Measurements from ENCODE around the gene RADIL. TPM values are rescaled to one million over a fixed set of nuclear protein-coding genes. Genes with fewer than 3 reads are reported as not detected.

RADIL gene
- total RNA-seq, 3 donors from 2014 or later (not counting 1 experiment from before 2014, with no cell fraction given) = not detected

DNA sequence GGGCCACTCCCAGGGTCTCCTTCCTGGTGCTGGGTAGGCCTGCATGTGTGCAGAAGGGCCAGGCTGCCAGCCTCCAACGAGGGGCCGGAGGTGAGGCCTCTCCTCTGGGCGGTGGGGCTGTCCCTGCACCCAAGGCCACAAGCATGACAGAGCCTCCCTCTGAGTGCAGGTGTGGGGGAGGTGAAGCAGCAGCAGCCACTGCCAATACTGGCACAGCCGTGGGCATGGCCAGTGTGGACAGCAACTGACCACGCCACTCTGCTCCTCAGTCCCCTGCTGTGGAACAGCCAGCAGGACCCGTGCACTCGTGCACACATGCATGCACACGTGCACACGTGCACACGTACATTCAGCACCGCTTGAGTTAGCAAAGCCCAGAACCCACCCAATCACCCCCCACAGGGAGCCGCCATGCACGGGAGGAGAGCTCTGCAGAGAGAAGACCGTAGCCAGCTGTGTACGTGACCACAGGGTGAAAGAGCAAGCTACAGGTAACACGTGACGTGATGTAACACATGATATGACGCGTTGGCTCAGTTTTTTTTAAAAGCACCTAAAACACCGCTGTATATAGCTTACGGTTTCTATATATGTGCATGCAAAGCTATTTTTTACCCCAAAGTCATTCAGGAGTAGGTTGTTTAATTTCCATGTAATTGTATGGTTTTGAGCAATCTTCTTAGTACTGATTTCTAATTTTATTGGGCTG lies 44.7 kb downstream of the RADIL start:
- DNase-seq = no peak
- Histone ChIP-seq H3K9me3 (ENCODE audit: control insufficient read depth, insufficient read depth, low read length) (no peaks in the 10 kb centered on the region), H3K4me3 (ENCODE audit: low read length) (no peak overlapping the region), H3K4me1 (ENCODE audit: control insufficient read depth, insufficient read depth, low read length) (no peaks in the 10 kb centered on the region), H3K27ac (ENCODE audit: low read length) (no peak overlapping the region), H3K27me3 (ENCODE audit: control insufficient read depth, insufficient read depth, low read length) (no peaks in the 10 kb centered on the region), H3K36me3 (ENCODE audit: control insufficient read depth, insufficient read depth, low read length) (no peaks in the 10 kb centered on the region)
- H3K27ac Mint-ChIP-seq = no peak overlapping the region
- H3K36me3 Mint-ChIP-seq = no peaks in the 10 kb centered on the region
- intact Hi-C loops (cut with micrococcal nuclease) = no loop called here
- 86% methylated on average over 21 of the region's 21 CpGs for WGBS (ENCODE audit: insufficient coverage)
- ATAC-seq = no peak
- TF ChIP-seq, protein P1, sequence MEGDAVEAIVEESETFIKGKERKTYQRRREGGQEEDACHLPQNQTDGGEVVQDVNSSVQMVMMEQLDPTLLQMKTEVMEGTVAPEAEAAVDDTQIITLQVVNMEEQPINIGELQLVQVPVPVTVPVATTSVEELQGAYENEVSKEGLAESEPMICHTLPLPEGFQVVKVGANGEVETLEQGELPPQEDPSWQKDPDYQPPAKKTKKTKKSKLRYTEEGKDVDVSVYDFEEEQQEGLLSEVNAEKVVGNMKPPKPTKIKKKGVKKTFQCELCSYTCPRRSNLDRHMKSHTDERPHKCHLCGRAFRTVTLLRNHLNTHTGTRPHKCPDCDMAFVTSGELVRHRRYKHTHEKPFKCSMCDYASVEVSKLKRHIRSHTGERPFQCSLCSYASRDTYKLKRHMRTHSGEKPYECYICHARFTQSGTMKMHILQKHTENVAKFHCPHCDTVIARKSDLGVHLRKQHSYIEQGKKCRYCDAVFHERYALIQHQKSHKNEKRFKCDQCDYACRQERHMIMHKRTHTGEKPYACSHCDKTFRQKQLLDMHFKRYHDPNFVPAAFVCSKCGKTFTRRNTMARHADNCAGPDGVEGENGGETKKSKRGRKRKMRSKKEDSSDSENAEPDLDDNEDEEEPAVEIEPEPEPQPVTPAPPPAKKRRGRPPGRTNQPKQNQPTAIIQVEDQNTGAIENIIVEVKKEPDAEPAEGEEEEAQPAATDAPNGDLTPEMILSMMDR (IDR thresholded peaks at IDR 0.05) = no peak
- H3K27me3 Mint-ChIP-seq (ENCODE audit: low read depth in 2 of 2) = peaks cover 0 to 3% of the 10 kb centered on the region in 2 donors
- H3K9me3 Mint-ChIP-seq = no peaks in the 10 kb centered on the region
- H3K4me1 Mint-ChIP-seq = peaks cover 0 to 5% of the 10 kb centered on the region in 2 donors
- H3K4me3 Mint-ChIP-seq = no peak overlapping the region

- TF ChIP-seq, protein P1 (IDR thresholded peaks at IDR 0.05) = no peak
- no peak for DNase-seq
- no peak for ATAC-seq
- peaks cover 0 to 5% of the 10 kb centered on the region in 2 donors for H3K4me1 Mint-ChIP-seq
- no peaks in the 10 kb centered on the region for H3K36me3 Mint-ChIP-seq
- 85% methylated on average over 30 of the region's 30 CpGs for WGBS (ENCODE audit: insufficient coverage)
- no peak overlapping the region for H3K27ac Mint-ChIP-seq
- Histone ChIP-seq H3K4me3 (ENCODE audit: low read length) (no peak overlapping the region), H3K27ac (ENCODE audit: low read length) (no peak overlapping the region), H3K27me3 (ENCODE audit: control insufficient read depth, insufficient read depth, low read length) (no peaks in the 10 kb centered on the region), H3K36me3 (ENCODE audit: control insufficient read depth, insufficient read depth, low read length) (no peaks in the 10 kb centered on the region), H3K9me3 (ENCODE audit: control insufficient read depth, insufficient read depth, low read length) (no peaks in the 10 kb centered on the region), H3K4me1 (ENCODE audit: control insufficient read depth, insufficient read depth, low read length) (no peaks in the 10 kb centered on the region)
- H3K27me3 Mint-ChIP-seq (ENCODE audit: low read depth in 2 of 2) = peaks cover 0 to 3% of the 10 kb centered on the region in 2 donors
- H3K4me3 Mint-ChIP-seq = no peak overlapping the region
- no peaks in the 10 kb centered on the region for H3K9me3 Mint-ChIP-seq
- intact Hi-C loops (cut with micrococcal nuclease) = no loop called here
Measured at GRCh38 chr7:4837803-4838625, 45.5 kb downstream of the RADIL start.

DNA sequence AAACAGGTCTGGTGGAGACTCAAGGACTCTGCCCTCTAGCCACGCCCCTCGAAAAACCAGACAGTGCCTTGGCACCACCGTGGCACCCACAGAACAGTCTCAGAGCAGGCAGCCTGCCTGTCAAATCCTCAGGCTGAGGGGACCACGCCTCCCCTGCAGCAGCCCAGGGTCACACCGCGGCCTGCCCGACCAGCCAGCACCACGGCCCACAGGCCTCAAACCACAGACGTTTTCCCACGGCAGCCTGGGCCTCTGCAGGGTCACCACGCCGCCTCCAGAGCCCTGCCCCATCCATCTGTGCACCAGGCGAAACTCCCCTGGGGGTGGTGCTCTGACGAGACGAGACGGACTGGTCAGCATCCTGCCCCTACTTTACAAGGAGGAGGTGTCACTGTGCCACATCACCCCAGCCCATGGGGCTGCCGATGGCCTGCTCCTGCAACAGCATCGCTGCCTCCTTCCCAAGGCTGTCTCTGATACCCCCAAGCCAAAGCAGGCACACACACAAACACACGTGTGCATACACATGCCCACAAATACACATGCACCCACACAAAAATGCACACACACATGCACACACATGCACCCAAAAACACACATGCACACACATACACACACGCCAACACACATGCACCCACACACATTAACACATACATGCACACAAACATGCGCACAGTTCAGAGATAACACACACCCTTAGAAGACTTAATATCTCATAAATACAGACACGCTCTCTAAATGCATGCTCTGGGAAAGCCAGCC lies 46.3 kb downstream of the RADIL start:
- 44% methylated on average over 22 of the region's 22 CpGs for WGBS (ENCODE audit: insufficient coverage)
- TF ChIP-seq, protein P1 (IDR thresholded peaks at IDR 0.05) = no peak
- Mint-ChIP-seq H3K4me3 (no peak overlapping the region), H3K36me3 (no peaks in the 10 kb centered on the region), H3K27ac (no peak overlapping the region), H3K9me3 (no peaks in the 10 kb centered on the region), H3K27me3 (ENCODE audit: low read depth in 2 of 2) (peaks cover 0 to 3% of the 10 kb centered on the region in 2 donors), H3K4me1 (peaks cover 0 to 5% of the 10 kb centered on the region in 2 donors)
- Histone ChIP-seq H3K27me3 (ENCODE audit: control insufficient read depth, insufficient read depth, low read length) (no peaks in the 10 kb centered on the region), H3K4me3 (ENCODE audit: low read length) (no peak overlapping the region), H3K36me3 (ENCODE audit: control insufficient read depth, insufficient read depth, low read length) (no peaks in the 10 kb centered on the region), H3K4me1 (ENCODE audit: control insufficient read depth, insufficient read depth, low read length) (no peaks in the 10 kb centered on the region), H3K27ac (ENCODE audit: low read length) (no peak overlapping the region), H3K9me3 (ENCODE audit: control insufficient read depth, insufficient read depth, low read length) (no peaks in the 10 kb centered on the region)
- no peak for DNase-seq
- intact Hi-C loops (cut with micrococcal nuclease) = no loop called here
- peak in 1 of 3 donors; percentile 71 for ATAC-seq
